GM23338 (cell line): Measurements from ENCODE around the gene UFD1. TPM values are rescaled to one million over a fixed set of nuclear protein-coding genes. Genes with fewer than 3 reads are reported as not detected.

Experiments
- ATAC-seq: fragments of 200-7000 bp; cut with Tn5 transposase; 3 replicates; pipeline ENCODE4 v1.9.1; 2020
- DNase-seq: peaks from one replicate; pipeline ENCODE4 v3.0.0-alpha.2; 2015; ENCODE audit warnings: low spot score
- H2AFZ ChIP-seq: fragments of 200-600 bp; sonication (generic); 2 replicates; pipeline ENCODE4 v1.8.0; 2016; ENCODE audit warnings: antibody characterized with exemption, mild to moderate bottlenecking, moderate library complexity
- H3F3A ChIP-seq: fragments of 200-600 bp; sonication (generic); replicated peaks from 2 replicates; pipeline ENCODE4 v1.8.0; 2017; ENCODE audit warnings: antibody characterized with exemption, mixed run types, low read depth
- H3K27ac ChIP-seq: fragments of 200-600 bp; sonication (generic); 2 replicates; pipeline ENCODE4 v1.6.1; 2016; ENCODE audit warnings: low read depth
- H3K27me3 ChIP-seq: fragments of 200-600 bp; sonication (generic); 2 replicates; pipeline ENCODE4 v1.8.0; 2016; ENCODE audit warnings: mild to moderate bottlenecking, mixed run types, moderate library complexity; ENCODE audit not compliant: insufficient read depth
- H3K36me3 ChIP-seq: fragments of 200-600 bp; sonication (generic); 2 replicates; pipeline ENCODE4 v1.8.0; 2016; ENCODE audit warnings: mild to moderate bottlenecking; ENCODE audit not compliant: insufficient read depth
- H3K4me1 ChIP-seq: fragments of 200-600 bp; sonication (generic); 2 replicates; pipeline ENCODE4 v1.8.0; 2016; ENCODE audit warnings: mild to moderate bottlenecking, moderate library complexity; ENCODE audit not compliant: insufficient read depth
- H3K4me2 ChIP-seq: fragments of 200-600 bp; sonication (generic); 2 replicates; pipeline ENCODE4 v1.7.1; 2017; ENCODE audit warnings: mixed run types
- H3K4me3 ChIP-seq: fragments of 200-600 bp; sonication (generic); 2 replicates; pipeline ENCODE4 v1.6.1; 2016; ENCODE audit warnings: mixed run types
- H3K79me2 ChIP-seq: fragments of 200-600 bp; sonication (generic); replicated peaks from 2 replicates; pipeline ENCODE4 v1.8.0; 2017; ENCODE audit warnings: mild to moderate bottlenecking; ENCODE audit not compliant: insufficient read depth
- H3K9me2 ChIP-seq: fragments of 200-600 bp; sonication (generic); 2 replicates; pipeline ENCODE4 v1.8.0; 2017; ENCODE audit not compliant: insufficient read depth
- H4K20me1 ChIP-seq: fragments of 200-600 bp; sonication (generic); replicated peaks from 2 replicates; pipeline ENCODE4 v1.8.0; 2017; ENCODE audit warnings: mild to moderate bottlenecking; ENCODE audit not compliant: insufficient read depth
- H3K27ac Mint-ChIP-seq: 2 replicates; pipeline ENCODE4 v1.8.0; 2020; ENCODE audit warnings: inconsistent platforms, mild to moderate bottlenecking, moderate library complexity, mixed read lengths
- H3K27me3 Mint-ChIP-seq: 3 replicates; pipeline ENCODE4 v1.8.0; 2022; ENCODE audit warnings: low read depth, mild to moderate bottlenecking, moderate library complexity, mixed read lengths, inconsistent platforms; ENCODE audit not compliant: insufficient read depth, poor library complexity
- H3K36me3 Mint-ChIP-seq: 3 replicates; pipeline ENCODE4 v1.8.0; 2021; ENCODE audit warnings: low read depth, mild to moderate bottlenecking, inconsistent platforms, moderate library complexity, mixed read lengths
- H3K4me1 Mint-ChIP-seq: 3 replicates; pipeline ENCODE4 v1.8.0; 2020; ENCODE audit warnings: mild to moderate bottlenecking, inconsistent platforms, mixed read lengths
- H3K4me3 Mint-ChIP-seq: 3 replicates; pipeline ENCODE4 v1.8.0; 2021; ENCODE audit warnings: moderate library complexity, mild to moderate bottlenecking, inconsistent platforms, mixed read lengths
- H3K9me3 Mint-ChIP-seq: 3 replicates; pipeline ENCODE4 v1.8.0; 2020; ENCODE audit warnings: moderate library complexity, mild to moderate bottlenecking, inconsistent platforms, mixed read lengths
- CREB1 ChIP-seq: fragments of 250-450 bp; sonication (Bioruptor Pico); IDR thresholded peaks from 2 replicates; pipeline ENCODE4 v1.5.0; 2020; ENCODE audit warnings: low read depth, mild to moderate bottlenecking, moderate library complexity
- CTCF ChIP-seq, 2 experiments: fragments of 200-600 bp in 1 of 2; sonication (generic) in 1 of 2; conservative IDR thresholded peaks; 2 replicates each; pipeline versions ENCODE4 v1.5.1 to v1.6.1; 2016 to 2017; ENCODE audit warnings: antibody characterized with exemption in 2 of 2, low read depth in 2 of 2, mild to moderate bottlenecking in 2 of 2, moderate library complexity in 1 of 2
- EZH2 ChIP-seq: fragments of 200-600 bp; sonication (generic); IDR thresholded peaks from one replicate; pipeline ENCODE4 v1.8.0; 2017; ENCODE audit warnings: antibody characterized with exemption, mild to moderate bottlenecking, low read depth; ENCODE audit not compliant: unreplicated experiment
- EZH2phosphoT487 ChIP-seq: fragments of 200-600 bp; sonication (generic); IDR thresholded peaks from one replicate; pipeline ENCODE4 v1.8.1; 2018; ENCODE audit warnings: antibody characterized with exemption; ENCODE audit not compliant: unreplicated experiment
- JUNB ChIP-seq: IDR thresholded peaks from one replicate; pipeline ENCODE4 v1.6.1; 2016; ENCODE audit warnings: antibody characterized with exemption; ENCODE audit not compliant: unreplicated experiment
- NANOG ChIP-seq: IDR thresholded peaks from 2 replicates; pipeline ENCODE4 v1.6.1; 2016; ENCODE audit warnings: antibody characterized with exemption, borderline replicate concordance
- POLR2AphosphoS5 ChIP-seq: IDR thresholded peaks from 2 replicates; pipeline ENCODE4 v1.6.1; 2016; ENCODE audit warnings: antibody characterized with exemption, low read depth
- STAT1 ChIP-seq: IDR thresholded peaks from one replicate; pipeline ENCODE4 v1.6.1; 2016; ENCODE audit warnings: antibody characterized with exemption; ENCODE audit not compliant: unreplicated experiment
- ZNF114 ChIP-seq: fragments of 250-450 bp; sonication (Bioruptor Pico); IDR thresholded peaks from 2 replicates; pipeline ENCODE4 v1.5.0; 2020; ENCODE audit warnings: mild to moderate bottlenecking, moderate library complexity
- ZNF331 ChIP-seq: fragments of 250-450 bp; sonication (Bioruptor Pico); IDR thresholded peaks from 2 replicates; pipeline ENCODE4 v1.5.0; 2020; ENCODE audit warnings: low read depth, mild to moderate bottlenecking, moderate library complexity
- polyA plus RNA-seq: library from polyadenylated mRNA; unstranded; fragments of >200 nt; fragmentation: Nextera tagmentation; extraction: Ambion mirVana; gene quantifications from 2 replicates; pipeline ENCODE4 v1.2.1, GENCODE V29; 2016
- total RNA-seq: library from RNA; depleted of rRNA; stranded (reverse); fragments of >200 nt; shearing (Covaris generic); gene quantifications from 2 replicates; pipeline ENCODE4 v1.2.3, GENCODE V29; 2014
- TF ChIP-seq, protein P1 (sequence below): IDR thresholded peaks from one replicate; pipeline ENCODE4 v1.6.1; 2018; ENCODE audit warnings: antibody characterized with exemption; ENCODE audit not compliant: unreplicated experiment
- TF ChIP-seq, protein P2 (sequence below): fragments of 250-450 bp; sonication (Bioruptor Pico); IDR thresholded peaks from 2 replicates; pipeline ENCODE4 v1.5.0; 2020; ENCODE audit warnings: mild to moderate bottlenecking, moderate library complexity
- TF ChIP-seq, protein P3 (sequence below): IDR thresholded peaks from 2 replicates; pipeline ENCODE4 v1.6.1; 2016; ENCODE audit warnings: antibody characterized with exemption

Gene UFD1
- total and polyA plus RNA-seq, 2 experiments from 2014 or later, result 53.5 to 93.8 TPM

DNA sequence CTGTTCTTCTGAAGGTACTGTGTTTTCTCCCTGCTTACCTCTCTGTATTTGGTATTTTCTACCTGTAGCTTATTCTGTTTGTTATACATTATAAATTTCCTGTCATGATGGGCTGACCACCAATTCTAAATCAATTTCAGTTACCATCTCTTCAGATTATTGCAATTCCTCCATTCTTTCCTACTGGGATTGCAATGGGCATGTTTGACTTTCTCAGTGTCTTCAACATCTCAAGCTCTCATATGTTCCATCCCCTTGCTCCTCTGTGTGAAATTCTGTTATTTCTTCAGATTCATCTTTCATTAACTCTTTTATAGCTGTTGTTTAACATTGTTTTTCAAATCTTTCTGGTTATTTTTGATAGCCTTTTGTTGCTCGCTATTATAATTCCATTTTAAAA is 16.0 kb downstream of the UFD1 start:
- no peak for DNase-seq
- H3K36me3 Mint-ChIP-seq, result peaks cover 60% of the 10 kb centered on the region

More for the DNA sequence above, 16.0 kb downstream of the UFD1 start:
- no peaks in the 10 kb centered on the region for H3K4me1 ChIP-seq
- H3K9me2 ChIP-seq, result no peaks in the 10 kb centered on the region
- TF ChIP-seq STAT1 (no peak), JUNB (no peak), ZNF114 (CRISPR knock-in tag) (no peak), CTCF (conservative IDR thresholded peaks at IDR 0.05; ENCODE audit: low read depth in 2 of 2) (no peak), NANOG (no peak), ZNF331 (CRISPR knock-in tag) (no peak), POLR2AphosphoS5 (no peak), EZH2phosphoT487 (no peak), CREB1 (no peak), EZH2 (no peak)
- TF ChIP-seq, protein P1, sequence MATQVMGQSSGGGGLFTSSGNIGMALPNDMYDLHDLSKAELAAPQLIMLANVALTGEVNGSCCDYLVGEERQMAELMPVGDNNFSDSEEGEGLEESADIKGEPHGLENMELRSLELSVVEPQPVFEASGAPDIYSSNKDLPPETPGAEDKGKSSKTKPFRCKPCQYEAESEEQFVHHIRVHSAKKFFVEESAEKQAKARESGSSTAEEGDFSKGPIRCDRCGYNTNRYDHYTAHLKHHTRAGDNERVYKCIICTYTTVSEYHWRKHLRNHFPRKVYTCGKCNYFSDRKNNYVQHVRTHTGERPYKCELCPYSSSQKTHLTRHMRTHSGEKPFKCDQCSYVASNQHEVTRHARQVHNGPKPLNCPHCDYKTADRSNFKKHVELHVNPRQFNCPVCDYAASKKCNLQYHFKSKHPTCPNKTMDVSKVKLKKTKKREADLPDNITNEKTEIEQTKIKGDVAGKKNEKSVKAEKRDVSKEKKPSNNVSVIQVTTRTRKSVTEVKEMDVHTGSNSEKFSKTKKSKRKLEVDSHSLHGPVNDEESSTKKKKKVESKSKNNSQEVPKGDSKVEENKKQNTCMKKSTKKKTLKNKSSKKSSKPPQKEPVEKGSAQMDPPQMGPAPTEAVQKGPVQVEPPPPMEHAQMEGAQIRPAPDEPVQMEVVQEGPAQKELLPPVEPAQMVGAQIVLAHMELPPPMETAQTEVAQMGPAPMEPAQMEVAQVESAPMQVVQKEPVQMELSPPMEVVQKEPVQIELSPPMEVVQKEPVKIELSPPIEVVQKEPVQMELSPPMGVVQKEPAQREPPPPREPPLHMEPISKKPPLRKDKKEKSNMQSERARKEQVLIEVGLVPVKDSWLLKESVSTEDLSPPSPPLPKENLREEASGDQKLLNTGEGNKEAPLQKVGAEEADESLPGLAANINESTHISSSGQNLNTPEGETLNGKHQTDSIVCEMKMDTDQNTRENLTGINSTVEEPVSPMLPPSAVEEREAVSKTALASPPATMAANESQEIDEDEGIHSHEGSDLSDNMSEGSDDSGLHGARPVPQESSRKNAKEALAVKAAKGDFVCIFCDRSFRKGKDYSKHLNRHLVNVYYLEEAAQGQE, result no peak
- TF ChIP-seq, protein P2, sequence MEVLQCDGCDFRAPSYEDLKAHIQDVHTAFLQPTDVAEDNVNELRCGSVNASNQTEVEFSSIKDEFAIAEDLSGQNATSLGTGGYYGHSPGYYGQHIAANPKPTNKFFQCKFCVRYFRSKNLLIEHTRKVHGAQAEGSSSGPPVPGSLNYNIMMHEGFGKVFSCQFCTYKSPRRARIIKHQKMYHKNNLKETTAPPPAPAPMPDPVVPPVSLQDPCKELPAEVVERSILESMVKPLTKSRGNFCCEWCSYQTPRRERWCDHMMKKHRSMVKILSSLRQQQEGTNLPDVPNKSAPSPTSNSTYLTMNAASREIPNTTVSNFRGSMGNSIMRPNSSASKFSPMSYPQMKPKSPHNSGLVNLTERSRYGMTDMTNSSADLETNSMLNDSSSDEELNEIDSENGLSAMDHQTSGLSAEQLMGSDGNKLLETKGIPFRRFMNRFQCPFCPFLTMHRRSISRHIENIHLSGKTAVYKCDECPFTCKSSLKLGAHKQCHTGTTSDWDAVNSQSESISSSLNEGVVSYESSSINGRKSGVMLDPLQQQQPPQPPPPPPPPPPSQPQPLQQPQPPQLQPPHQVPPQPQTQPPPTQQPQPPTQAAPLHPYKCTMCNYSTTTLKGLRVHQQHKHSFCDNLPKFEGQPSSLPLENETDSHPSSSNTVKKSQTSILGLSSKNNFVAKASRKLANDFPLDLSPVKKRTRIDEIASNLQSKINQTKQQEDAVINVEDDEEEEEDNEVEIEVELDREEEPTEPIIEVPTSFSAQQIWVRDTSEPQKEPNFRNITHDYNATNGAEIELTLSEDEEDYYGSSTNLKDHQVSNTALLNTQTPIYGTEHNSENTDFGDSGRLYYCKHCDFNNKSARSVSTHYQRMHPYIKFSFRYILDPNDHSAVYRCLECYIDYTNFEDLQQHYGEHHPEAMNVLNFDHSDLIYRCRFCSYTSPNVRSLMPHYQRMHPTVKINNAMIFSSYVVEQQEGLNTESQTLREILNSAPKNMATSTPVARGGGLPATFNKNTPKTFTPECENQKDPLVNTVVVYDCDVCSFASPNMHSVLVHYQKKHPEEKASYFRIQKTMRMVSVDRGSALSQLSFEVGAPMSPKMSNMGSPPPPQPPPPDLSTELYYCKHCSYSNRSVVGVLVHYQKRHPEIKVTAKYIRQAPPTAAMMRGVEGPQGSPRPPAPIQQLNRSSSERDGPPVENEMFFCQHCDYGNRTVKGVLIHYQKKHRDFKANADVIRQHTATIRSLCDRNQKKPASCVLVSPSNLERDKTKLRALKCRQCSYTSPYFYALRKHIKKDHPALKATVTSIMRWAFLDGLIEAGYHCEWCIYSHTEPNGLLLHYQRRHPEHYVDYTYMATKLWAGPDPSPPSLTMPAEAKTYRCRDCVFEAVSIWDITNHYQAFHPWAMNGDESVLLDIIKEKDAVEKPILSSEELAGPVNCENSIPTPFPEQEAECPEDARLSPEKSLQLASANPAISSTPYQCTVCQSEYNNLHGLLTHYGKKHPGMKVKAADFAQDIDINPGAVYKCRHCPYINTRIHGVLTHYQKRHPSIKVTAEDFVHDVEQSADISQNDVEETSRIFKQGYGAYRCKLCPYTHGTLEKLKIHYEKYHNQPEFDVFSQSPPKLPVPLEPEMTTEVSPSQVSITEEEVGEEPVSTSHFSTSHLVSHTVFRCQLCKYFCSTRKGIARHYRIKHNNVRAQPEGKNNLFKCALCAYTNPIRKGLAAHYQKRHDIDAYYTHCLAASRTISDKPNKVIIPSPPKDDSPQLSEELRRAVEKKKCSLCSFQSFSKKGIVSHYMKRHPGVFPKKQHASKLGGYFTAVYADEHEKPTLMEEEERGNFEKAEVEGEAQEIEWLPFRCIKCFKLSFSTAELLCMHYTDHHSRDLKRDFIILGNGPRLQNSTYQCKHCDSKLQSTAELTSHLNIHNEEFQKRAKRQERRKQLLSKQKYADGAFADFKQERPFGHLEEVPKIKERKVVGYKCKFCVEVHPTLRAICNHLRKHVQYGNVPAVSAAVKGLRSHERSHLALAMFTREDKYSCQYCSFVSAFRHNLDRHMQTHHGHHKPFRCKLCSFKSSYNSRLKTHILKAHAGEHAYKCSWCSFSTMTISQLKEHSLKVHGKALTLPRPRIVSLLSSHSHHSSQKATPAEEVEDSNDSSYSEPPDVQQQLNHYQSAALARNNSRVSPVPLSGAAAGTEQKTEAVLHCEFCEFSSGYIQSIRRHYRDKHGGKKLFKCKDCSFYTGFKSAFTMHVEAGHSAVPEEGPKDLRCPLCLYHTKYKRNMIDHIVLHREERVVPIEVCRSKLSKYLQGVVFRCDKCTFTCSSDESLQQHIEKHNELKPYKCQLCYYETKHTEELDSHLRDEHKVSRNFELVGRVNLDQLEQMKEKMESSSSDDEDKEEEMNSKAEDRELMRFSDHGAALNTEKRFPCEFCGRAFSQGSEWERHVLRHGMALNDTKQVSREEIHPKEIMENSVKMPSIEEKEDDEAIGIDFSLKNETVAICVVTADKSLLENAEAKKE, result no peak
- TF ChIP-seq, protein P3, sequence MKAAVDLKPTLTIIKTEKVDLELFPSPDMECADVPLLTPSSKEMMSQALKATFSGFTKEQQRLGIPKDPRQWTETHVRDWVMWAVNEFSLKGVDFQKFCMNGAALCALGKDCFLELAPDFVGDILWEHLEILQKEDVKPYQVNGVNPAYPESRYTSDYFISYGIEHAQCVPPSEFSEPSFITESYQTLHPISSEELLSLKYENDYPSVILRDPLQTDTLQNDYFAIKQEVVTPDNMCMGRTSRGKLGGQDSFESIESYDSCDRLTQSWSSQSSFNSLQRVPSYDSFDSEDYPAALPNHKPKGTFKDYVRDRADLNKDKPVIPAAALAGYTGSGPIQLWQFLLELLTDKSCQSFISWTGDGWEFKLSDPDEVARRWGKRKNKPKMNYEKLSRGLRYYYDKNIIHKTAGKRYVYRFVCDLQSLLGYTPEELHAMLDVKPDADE, result no peak
- Mint-ChIP-seq H3K4me3 (no peak overlapping the region), H3K27ac (no peak overlapping the region), H3K9me3 (no peaks in the 10 kb centered on the region), H3K27me3 (no peaks in the 10 kb centered on the region), H3K4me1 (no peaks in the 10 kb centered on the region)
- H4K20me1 ChIP-seq, result peaks cover 11% of the 10 kb centered on the region
- H2AFZ ChIP-seq, result no peak overlapping the region
- H3F3A ChIP-seq, result no peaks in the 10 kb centered on the region
- H3K36me3 ChIP-seq, result peaks cover 31% of the 10 kb centered on the region
- ATAC-seq, result no peak
- H3K27me3 ChIP-seq, result no peaks in the 10 kb centered on the region
- H3K4me3 ChIP-seq, result no peak overlapping the region
- H3K79me2 ChIP-seq, result no peaks in the 10 kb centered on the region; the same call in 1 of the 2 replicates
- no peak overlapping the region for H3K4me2 ChIP-seq
- H3K27ac ChIP-seq, result no peak overlapping the region
